GM13976 (cell line): ENCODE data around the gene CELF2.

Experiments
- DNase-seq: peaks from one replicate; pipeline ENCODE4 v3.0.0; 2012; ENCODE audit warnings: low spot score
- CTCF ChIP-seq: IDR thresholded peaks from 2 replicates; pipeline ENCODE4 v1.5.1; 2012; ENCODE audit warnings: borderline replicate concordance, mild to moderate bottlenecking; ENCODE audit not compliant: insufficient read depth; ENCODE audit errors: extremely low read depth, missing control alignments, control extremely low read depth
- in situ Hi-C: fragments of 300-500 bp; cut with MboI; formaldehyde crosslinking; loops from one replicate; pipeline ENCODE4 v1.12.0; 2022; ENCODE audit warnings: low sequenced_read_pairs, mixed read lengths, inconsistent platforms; ENCODE audit not compliant: unreplicated experiment

Gene CELF2

GRCh38 chr10:11076221-11076620 is 58.5 kb downstream of the CELF2 start:
- in situ Hi-C loops = no loop called here
- no peak for DNase-seq
- TF ChIP-seq CTCF = no peak

- in situ Hi-C loops = no loop called here
- no peak for TF ChIP-seq CTCF
- DNase-seq = no peak
Measured at GRCh38 chr10:11080564-11080984, 62.9 kb downstream of the CELF2 start.

GRCh38 chr10:11081408-11081807 is 63.7 kb downstream of the CELF2 start:
- no peak for TF ChIP-seq CTCF
- in situ Hi-C loops = no loop called here
- no peak for DNase-seq

- in situ Hi-C loops = no loop called here
- no peak for DNase-seq
- no peak for TF ChIP-seq CTCF
Measured at GRCh38 chr10:11082526-11082925, 64.9 kb downstream of the CELF2 start.

- DNase-seq = no peak
- in situ Hi-C loops = no loop called here
- no peak for TF ChIP-seq CTCF
Measured at GRCh38 chr10:11083051-11083450, 65.4 kb downstream of the CELF2 start.

- in situ Hi-C loops = no loop called here
- no peak for DNase-seq
- no peak for TF ChIP-seq CTCF
Measured at GRCh38 chr10:11085545-11085944, 67.9 kb downstream of the CELF2 start.
